Activated CD4-positive, alpha-beta T cell treated with anti-CD3 and anti-CD28 coated beads, Interleukin-2, amount 10 ng/mL, durations not matched to agents 7 days and 5 days (primary cell): Measurements from ENCODE around the gene SDR42E2. TPM values are rescaled to one million over a fixed set of nuclear protein-coding genes. Genes with fewer than 3 reads are reported as not detected.

Source experiments
- CTCF ChIA-PET: fragments of 350-600 bp; sonication (Branson Sonifier 250); formaldehyde crosslinking; loops from one replicate; lab custom pipeline; 2021; ENCODE audit warnings: antibody characterized with exemption; lab: Charles Lee
- POLR2A ChIA-PET: fragments of 350-600 bp; sonication (Branson Sonifier 250); formaldehyde crosslinking; loops from one replicate; lab custom pipeline; 2021; ENCODE audit warnings: antibody characterized with exemption; lab: Charles Lee
- DNase-seq: peaks from one replicate; pipeline ENCODE4 v3.0.0-alpha.2; 2020
- H3K27ac Mint-ChIP-seq: one replicate; pipeline ENCODE4 v1.8.0; 2021; ENCODE audit warnings: mild to moderate bottlenecking, moderate library complexity, mixed read lengths
- H3K27me3 Mint-ChIP-seq: one replicate; pipeline ENCODE4 v1.8.0; 2021; ENCODE audit warnings: mixed read lengths
- H3K36me3 Mint-ChIP-seq: one replicate; pipeline ENCODE4 v1.8.0; 2021; ENCODE audit warnings: low read depth, mixed read lengths
- H3K4me1 Mint-ChIP-seq: one replicate; pipeline ENCODE4 v1.8.0; 2021; ENCODE audit warnings: mixed read lengths
- H3K4me3 Mint-ChIP-seq: one replicate; pipeline ENCODE4 v1.8.0; 2021; ENCODE audit warnings: mild to moderate bottlenecking, moderate library complexity, mixed read lengths
- H3K9me3 Mint-ChIP-seq: one replicate; pipeline ENCODE4 v1.8.0; 2021; ENCODE audit warnings: mixed read lengths
- total RNA-seq, 2 experiments: library from RNA; stranded (reverse); gene quantifications; one replicate each; pipeline ENCODE4 v1.2.3, GENCODE V29; 2021

Gene SDR42E2
- total RNA-seq, 2 experiments from 2014 or later = 0.22 TPM; not detected in 1

- peaks cover 5% of the 10 kb centered on the region for H3K36me3 Mint-ChIP-seq
- peaks cover 39% of the 10 kb centered on the region for H3K4me1 Mint-ChIP-seq
- peak overlapping the region; percentile 99 for H3K27ac Mint-ChIP-seq
- H3K4me3 Mint-ChIP-seq = peak overlapping the region; percentile 83
- peaks cover 5% of the 10 kb centered on the region for H3K9me3 Mint-ChIP-seq
- ChIA-PET CTCF (interaction anchor here (0.6 to 5.4 kb wide), 26 partner anchors 9 to 658 kb away, joined by 3 to 41 read pairs (median 4); partner anchors contain the start of genes MOSMO, PDZD9 and POLR3E), POLR2A (no interaction called here)
- DNase-seq = peak; percentile 74
- H3K27me3 Mint-ChIP-seq = no peaks in the 10 kb centered on the region
These were observed 26.5 kb downstream of the SDR42E2 start for GRCh38 chr16:22188595-22189442.

- POLR2A ChIA-PET = interaction anchor here (0.5 kb wide), 1 partner anchor 371 kb away, joined by 3 read pairs; no protein-coding TSS in a partner anchor
- Mint-ChIP-seq H3K4me1 (peaks cover 45% of the 10 kb centered on the region), H3K4me3 (peak overlapping the region; percentile 83), H3K9me3 (peaks cover 8% of the 10 kb centered on the region), H3K36me3 (peaks cover 9% of the 10 kb centered on the region), H3K27me3 (no peaks in the 10 kb centered on the region), H3K27ac (peak overlapping the region; percentile 99)
- CTCF ChIA-PET = interaction anchor here (0.6 to 5.4 kb wide), 12 partner anchors 15 to 544 kb away, joined by 3 to 41 read pairs (median 5); partner anchors contain the start of genes MOSMO, PDZD9 and POLR3E
- no peak for DNase-seq
These were observed 27.3 kb downstream of the SDR42E2 start for GRCh38 chr16:22189473-22190080.

- ChIA-PET CTCF (interaction anchor here (0.6 to 5.4 kb wide), 5 partner anchors 17 to 189 kb away, joined by 3 to 41 read pairs (median 20); partner anchors contain the start of genes EEF2K, MOSMO, PDZD9 and POLR3E), POLR2A (interaction anchor here (0.5 kb wide), 1 partner anchor 371 kb away, joined by 3 read pairs; no protein-coding TSS in a partner anchor)
- H3K4me1 Mint-ChIP-seq = peaks cover 51% of the 10 kb centered on the region
- H3K4me3 Mint-ChIP-seq = peak overlapping the region; percentile 83
- H3K27ac Mint-ChIP-seq = peak overlapping the region; percentile 99
- peaks cover 11% of the 10 kb centered on the region for H3K36me3 Mint-ChIP-seq
- H3K27me3 Mint-ChIP-seq = no peaks in the 10 kb centered on the region
- peaks cover 8% of the 10 kb centered on the region for H3K9me3 Mint-ChIP-seq
- peak; percentile 89 for DNase-seq
These were observed 27.9 kb downstream of the SDR42E2 start for GRCh38 chr16:22190081-22190775.

- Mint-ChIP-seq H3K4me3 (peak overlapping the region; percentile 83), H3K36me3 (peaks cover 12% of the 10 kb centered on the region), H3K27me3 (peaks cover 2% of the 10 kb centered on the region), H3K27ac (peak overlapping the region; percentile 99), H3K4me1 (peaks cover 57% of the 10 kb centered on the region), H3K9me3 (peaks cover 8% of the 10 kb centered on the region)
- DNase-seq = peak; percentile 100
- ChIA-PET POLR2A (interaction anchor here (0.6 kb wide), 1 partner anchor 18 kb away, joined by 3 read pairs; no protein-coding TSS in a partner anchor), CTCF (interaction anchor here (1.0 to 5.4 kb wide), 7 partner anchors 13 to 109 kb away, joined by 3 to 41 read pairs (median 7); partner anchors contain the start of genes EEF2K and POLR3E)
These were observed 28.6 kb downstream of the SDR42E2 start for GRCh38 chr16:22190776-22191531.

- ChIA-PET POLR2A (interaction anchor here (0.6 to 0.9 kb wide), 2 partner anchors 17 to 238 kb away, joined by 3 read pairs; no protein-coding TSS in a partner anchor), CTCF (interaction anchor here (0.9 to 5.4 kb wide), 8 partner anchors 12 to 114 kb away, joined by 3 to 41 read pairs (median 6); partner anchors contain the start of genes EEF2K and POLR3E)
- Mint-ChIP-seq H3K27ac (peak overlapping the region; percentile 99), H3K27me3 (peaks cover 2% of the 10 kb centered on the region), H3K4me3 (peak overlapping the region; percentile 83), H3K9me3 (peaks cover 8% of the 10 kb centered on the region), H3K4me1 (peaks cover 60% of the 10 kb centered on the region), H3K36me3 (peaks cover 12% of the 10 kb centered on the region)
- peak; percentile 53 for DNase-seq
These were observed 29.4 kb downstream of the SDR42E2 start for GRCh38 chr16:22191532-22192260.

- peaks cover 2% of the 10 kb centered on the region for H3K27me3 Mint-ChIP-seq
- peak overlapping the region; percentile 83 for H3K4me3 Mint-ChIP-seq
- H3K4me1 Mint-ChIP-seq = peaks cover 61% of the 10 kb centered on the region
- ChIA-PET POLR2A (interaction anchor here (0.9 kb wide), 1 partner anchor 239 kb away, joined by 3 read pairs; no protein-coding TSS in a partner anchor), CTCF (interaction anchor here (0.9 to 5.4 kb wide), 6 partner anchors 12 to 115 kb away, joined by 3 to 41 read pairs (median 6); partner anchors contain the start of genes EEF2K and POLR3E)
- H3K36me3 Mint-ChIP-seq = peaks cover 12% of the 10 kb centered on the region
- H3K27ac Mint-ChIP-seq = peak overlapping the region; percentile 99
- H3K9me3 Mint-ChIP-seq = peaks cover 8% of the 10 kb centered on the region
- DNase-seq = peak; percentile 88
These were observed 30.2 kb downstream of the SDR42E2 start for GRCh38 chr16:22192261-22193062.

- peaks cover 12% of the 10 kb centered on the region for H3K36me3 Mint-ChIP-seq
- peaks cover 62% of the 10 kb centered on the region for H3K4me1 Mint-ChIP-seq
- H3K4me3 Mint-ChIP-seq = peak overlapping the region; percentile 83
- peaks cover 8% of the 10 kb centered on the region for H3K9me3 Mint-ChIP-seq
- DNase-seq = no peak
- peaks cover 2% of the 10 kb centered on the region for H3K27me3 Mint-ChIP-seq
- POLR2A ChIA-PET = no interaction called here
- peak overlapping the region; percentile 99 for H3K27ac Mint-ChIP-seq
- CTCF ChIA-PET = interaction anchor here (0.9 to 5.4 kb wide), 4 partner anchors 13 to 105 kb away, joined by 3 to 41 read pairs (median 24); partner anchors contain the start of genes EEF2K and POLR3E
These were observed 30.7 kb downstream of the SDR42E2 start for GRCh38 chr16:22193063-22193411.

- POLR2A ChIA-PET = no interaction called here
- H3K36me3 Mint-ChIP-seq = peaks cover 12% of the 10 kb centered on the region
- H3K27ac Mint-ChIP-seq = peak overlapping the region; percentile 92
- DNase-seq = no peak
- peak overlapping the region; percentile 79 for H3K4me3 Mint-ChIP-seq
- CTCF ChIA-PET = interaction anchor here (0.7 to 4.9 kb wide), 6 partner anchors 11 to 106 kb away, joined by 3 to 37 read pairs (median 6); partner anchors contain the start of genes EEF2K and POLR3E
- H3K4me1 Mint-ChIP-seq = peaks cover 56% of the 10 kb centered on the region
- peaks cover 8% of the 10 kb centered on the region for H3K9me3 Mint-ChIP-seq
- peaks cover 2% of the 10 kb centered on the region for H3K27me3 Mint-ChIP-seq
These were observed 32.6 kb downstream of the SDR42E2 start for GRCh38 chr16:22194707-22195444.

GRCh38 chr16:22195445-22195694 lies 33.1 kb downstream of the SDR42E2 start:
- H3K9me3 Mint-ChIP-seq = peaks cover 8% of the 10 kb centered on the region
- POLR2A ChIA-PET = no interaction called here

More at GRCh38 chr16:22195445-22195694, 33.1 kb downstream of the SDR42E2 start:
- peaks cover 12% of the 10 kb centered on the region for H3K36me3 Mint-ChIP-seq
- no peak for DNase-seq
- peak overlapping the region; percentile 92 for H3K27ac Mint-ChIP-seq
- peaks cover 2% of the 10 kb centered on the region for H3K27me3 Mint-ChIP-seq
- CTCF ChIA-PET = interaction anchor here (0.7 to 4.9 kb wide), 6 partner anchors 11 to 105 kb away, joined by 3 to 37 read pairs (median 6); partner anchors contain the start of genes EEF2K and POLR3E
- H3K4me3 Mint-ChIP-seq = peak overlapping the region; percentile 79
- H3K4me1 Mint-ChIP-seq = peaks cover 56% of the 10 kb centered on the region
